ENCODE data around the gene TMEM271.

TMEM271 gene

GRCh38 chr4:526971-527460, 49.1 kb downstream of the TMEM271 start:
- POLR2A ChIA-PET = no interaction called here

GRCh38 chr4:526189-526909, 49.7 kb downstream of the TMEM271 start:
- CTCF ChIA-PET = no interaction called here
- POLR2A ChIA-PET = no interaction called here
- no peak for TF ChIP-seq CTCF (IDR thresholded peaks at IDR 0.05; ENCODE audit: control extremely low read depth, extremely low read depth, low read depth, missing control alignments)
- no peak for DNase-seq (ENCODE audit: extremely low spot score)

More at GRCh38 chr4:526971-527460, 49.1 kb downstream of the TMEM271 start:
- no peak for TF ChIP-seq CTCF (IDR thresholded peaks at IDR 0.05; ENCODE audit: control extremely low read depth, extremely low read depth, low read depth, missing control alignments)
- DNase-seq (ENCODE audit: extremely low spot score) = no peak
- CTCF ChIA-PET = interaction anchor here (1.2 kb wide), 1 partner anchor 8 kb away, joined by 3 read pairs; no protein-coding TSS in a partner anchor

- DNase-seq (ENCODE audit: extremely low spot score) = no peak
- ChIA-PET POLR2A (no interaction called here), CTCF (no interaction called here)
- TF ChIP-seq CTCF (IDR thresholded peaks at IDR 0.05; ENCODE audit: control extremely low read depth, extremely low read depth, low read depth, missing control alignments) = no peak
These were observed 50.4 kb downstream of the TMEM271 start for GRCh38 chr4:525660-526059.

- CTCF ChIA-PET = no interaction called here
These were observed 51.9 kb downstream of the TMEM271 start for GRCh38 chr4:524196-524595.

More at GRCh38 chr4:524196-524595, 51.9 kb downstream of the TMEM271 start:
- POLR2A ChIA-PET = interaction anchor here (0.7 kb wide), 1 partner anchor 225 kb away, joined by 4 read pairs; no protein-coding TSS in a partner anchor
- DNase-seq (ENCODE audit: extremely low spot score) = no peak
- no peak for TF ChIP-seq CTCF (IDR thresholded peaks at IDR 0.05; ENCODE audit: control extremely low read depth, extremely low read depth, low read depth, missing control alignments)
